Measurements from ENCODE around the gene MAP2K7.

GRCh38 chr19:7913652-7914051, 10.0 kb downstream of the MAP2K7 start:
- TF ChIP-seq CTCF (IDR thresholded peaks at IDR 0.05) = no peak
- TF ChIP-seq POLR2A (IDR thresholded peaks at IDR 0.05) = no peak
